GM12878 (cell line): ENCODE measurements around the gene F10. TPM values are rescaled to one million over a fixed set of nuclear protein-coding genes. Genes with fewer than 3 reads are reported as not detected.
A peak's percentile ranks its signal among the peaks of the same experiment; 100 is the strongest.

Experiments
- ATAC-seq: fragments of 200-7000 bp; cut with Tn5 transposase; 3 replicates; pipeline ENCODE4 v1.9.1; 2020; ENCODE audit warnings: mild to moderate bottlenecking, moderate library complexity
- BruUV-seq: library from RNA; stranded (reverse); fragments of 400-500 nt; replicated peaks from 2 replicates; lab custom pipeline; 2021; lab: Mats Ljungman, UMichigan
- CTCF ChIA-PET: fragments of 300-600 bp; sonication (Branson Sonifier 250); formaldehyde crosslinking; extraction: SDS; loops from one replicate; lab custom pipeline; 2021; ENCODE audit warnings: inconsistent platforms; lab: Yijun Ruan, JAX
- POLR2A ChIA-PET: fragments of 350-600 bp; formaldehyde crosslinking; extraction: SDS; loops from one replicate; lab custom pipeline; 2021; ENCODE audit warnings: inconsistent platforms; lab: Charles Lee
- RAD21 ChIA-PET: fragments of 300-600 bp; sonication (Branson Sonifier 250); formaldehyde crosslinking; loops from one replicate; lab custom pipeline; 2023; ENCODE audit warnings: antibody characterized with exemption; ENCODE audit not compliant: unreplicated experiment; lab: Charles Lee
- SMC1A ChIA-PET: fragments of 300-600 bp; sonication (Branson Sonifier 250); formaldehyde crosslinking; loops from one replicate; lab custom pipeline; 2023; ENCODE audit not compliant: unreplicated experiment, uncharacterized antibody; lab: Charles Lee
- DNase-seq: peaks from one replicate; pipeline ENCODE4 v3.0.0-alpha.2; 2011; ENCODE audit warnings: low read depth, low spot score
- FAIRE-seq: peaks from 3 replicates; lab custom pipeline; 2011; peaks lifted over from hg19 to GRCh38; lab: Jason Lieb, UNC
- H2AFZ ChIP-seq: 2 replicates; pipeline ENCODE4 v1.6.0; 2011; ENCODE audit warnings: low read depth, low read length, control low read depth; ENCODE audit not compliant: control insufficient read depth
- H3K27ac ChIP-seq: 2 replicates; pipeline ENCODE4 v1.5.1; 2011; ENCODE audit warnings: control low read depth; ENCODE audit not compliant: control insufficient read depth, insufficient read depth
- H3K27me3 ChIP-seq, 2 experiments: replicated peaks in 1 of 2; 2 replicates each; pipeline versions ENCODE4 v1.6.0 to v1.6.1; 2011; ENCODE audit warnings: low read length in 1 of 2; ENCODE audit not compliant: control insufficient read depth in 2 of 2, insufficient read depth in 2 of 2
- H3K36me3 ChIP-seq, 2 experiments: 2 replicates each; pipeline ENCODE4 v1.5.1; 2011; ENCODE audit warnings: low read length in 1 of 2; ENCODE audit not compliant: control insufficient read depth in 2 of 2, insufficient read depth in 2 of 2
- H3K4me1 ChIP-seq: 2 replicates; pipeline ENCODE4 v1.6.1; 2011; ENCODE audit warnings: mild to moderate bottlenecking, low read length, moderate library complexity, mixed read lengths; ENCODE audit not compliant: control insufficient read depth, insufficient read depth
- H3K4me2 ChIP-seq: 2 replicates; pipeline ENCODE4 v1.6.0; 2011; ENCODE audit warnings: control low read depth; ENCODE audit not compliant: control insufficient read depth, insufficient read depth
- H3K4me3 ChIP-seq: fragments of 200-600 bp; sonication (generic); 2 replicates; pipeline ENCODE4 v1.5.1; 2016
- H3K79me2 ChIP-seq: 2 replicates; pipeline ENCODE4 v1.6.0; 2011; ENCODE audit warnings: low read length; ENCODE audit not compliant: control insufficient read depth, insufficient read depth
- H3K9ac ChIP-seq: 2 replicates; pipeline ENCODE4 v1.8.0; 2011; ENCODE audit warnings: low read length, control low read depth, mixed read lengths; ENCODE audit not compliant: control insufficient read depth, insufficient read depth
- H3K9me3 ChIP-seq: replicated peaks from 3 replicates; pipeline ENCODE4 v1.5.1; 2011; ENCODE audit warnings: mild to moderate bottlenecking, low read length; ENCODE audit not compliant: control insufficient read depth, insufficient read depth
- H4K20me1 ChIP-seq: 2 replicates; pipeline ENCODE4 v1.6.0; 2011; ENCODE audit not compliant: control insufficient read depth, insufficient read depth
- HCFC1 ChIP-seq: fragments of 150-350 bp; IDR thresholded peaks from 2 replicates; pipeline ENCODE4 v1.6.1; 2014; ENCODE audit warnings: low read length
- MEF2B ChIP-seq: fragments of 450-650 bp; IDR thresholded peaks from 2 replicates; pipeline ENCODE4 v1.6.1; 2018; ENCODE audit warnings: mild to moderate bottlenecking, moderate library complexity; ENCODE audit not compliant: partially characterized antibody, poor library complexity, severe bottlenecking
- MYC ChIP-seq: IDR thresholded peaks from 2 replicates; pipeline ENCODE4 v1.6.1; 2011; ENCODE audit warnings: mild to moderate bottlenecking, low read length, moderate library complexity, inconsistent platforms; ENCODE audit not compliant: insufficient read depth, insufficient replicate concordance, insufficient read length, severe bottlenecking
- NRF1 ChIP-seq: conservative IDR thresholded peaks from 2 replicates; pipeline ENCODE4 v1.6.1; 2011; ENCODE audit warnings: mild to moderate bottlenecking, low read depth, low read length, improper control_type of control experiment
- PAX8 ChIP-seq: fragments of 450-650 bp; IDR thresholded peaks from 2 replicates; pipeline ENCODE4 v1.6.1; 2017; ENCODE audit warnings: mild to moderate bottlenecking, moderate library complexity
- RELA ChIP-seq: fragments of 450-650 bp; IDR thresholded peaks from 2 replicates; pipeline ENCODE4 v1.8.0; 2014; ENCODE audit warnings: borderline replicate concordance; ENCODE audit not compliant: partially characterized antibody
- SUPT20H ChIP-seq: IDR thresholded peaks from 2 replicates; pipeline ENCODE4 v1.6.1; 2011; ENCODE audit warnings: low read depth, mild to moderate bottlenecking, low read length, moderate library complexity, borderline replicate concordance; ENCODE audit not compliant: control insufficient read depth
- ZNF274 ChIP-seq: IDR thresholded peaks from one replicate; pipeline ENCODE4 v1.8.0; 2011; ENCODE audit not compliant: insufficient read length, insufficient read depth
- WGBS: methylation state at CpG from one replicate; pipeline ENCODE4 v1.1.6; 2016; ENCODE audit warnings: low lambda C conversion rate; ENCODE audit not compliant: insufficient replicate concordance, insufficient coverage; ENCODE audit errors: missing lambda C conversion rate; 5-methylcytosine and 5-hydroxymethylcytosine counted together
- in situ Hi-C: fragments of 300-500 bp; cut with MboI; formaldehyde crosslinking; loops from 9 replicates; pipeline ENCODE4 v1.14.3; 2018; ENCODE audit warnings: mixed read lengths
- intact Hi-C: fragments of 100-400 bp; cut with micrococcal nuclease; formaldehyde crosslinking; loops from one replicate; pipeline ENCODE4 v1.14.2; 2022; ENCODE audit not compliant: unreplicated experiment
- polyA plus RNA-seq, 11 experiments: library from polyadenylated mRNA; depleted of rRNA in 4 of 11; unstranded in 6 of 11; stranded (reverse) in 5 of 11; fragments of >200 nt; fragmentation: Nextera tagmentation in 4 of 11; fragmentation: Illumina TruSeq in 1 of 11; extraction: Ambion mirVana in 4 of 11; extraction: Trizol in 1 of 11; gene quantifications; 1 replicate in 1 of 11; 2 replicates in 10 of 11; pipeline versions ENCODE4 v1.2.1 to v1.2.3, GENCODE V29; 2011 to 2016; ENCODE audit warnings: inconsistent platforms in 2 of 11, missing spikeins in 2 of 11, low read depth in 1 of 11
- total RNA-seq, 4 experiments: library from RNA; depleted of rRNA in 3 of 4; stranded (reverse); fragments of >200 nt in 3 of 4; fragmentation: Illumina TruSeq in 1 of 4; extraction: Trizol in 1 of 4; gene quantifications; 2 replicates each; pipeline versions ENCODE4 v1.2.1 to v1.2.3, GENCODE V29; 2013 to 2021
- TF ChIP-seq, protein P1 (sequence below): fragments of 450-650 bp; IDR thresholded peaks from 2 replicates; pipeline ENCODE4 v1.6.1; 2017; ENCODE audit warnings: mild to moderate bottlenecking

Gene F10
- total and polyA plus RNA-seq, 10 of the 15 experiments (the other 5 are each of a cell fraction or from before 2014, with no cell fraction given), result not detected

DNA sequence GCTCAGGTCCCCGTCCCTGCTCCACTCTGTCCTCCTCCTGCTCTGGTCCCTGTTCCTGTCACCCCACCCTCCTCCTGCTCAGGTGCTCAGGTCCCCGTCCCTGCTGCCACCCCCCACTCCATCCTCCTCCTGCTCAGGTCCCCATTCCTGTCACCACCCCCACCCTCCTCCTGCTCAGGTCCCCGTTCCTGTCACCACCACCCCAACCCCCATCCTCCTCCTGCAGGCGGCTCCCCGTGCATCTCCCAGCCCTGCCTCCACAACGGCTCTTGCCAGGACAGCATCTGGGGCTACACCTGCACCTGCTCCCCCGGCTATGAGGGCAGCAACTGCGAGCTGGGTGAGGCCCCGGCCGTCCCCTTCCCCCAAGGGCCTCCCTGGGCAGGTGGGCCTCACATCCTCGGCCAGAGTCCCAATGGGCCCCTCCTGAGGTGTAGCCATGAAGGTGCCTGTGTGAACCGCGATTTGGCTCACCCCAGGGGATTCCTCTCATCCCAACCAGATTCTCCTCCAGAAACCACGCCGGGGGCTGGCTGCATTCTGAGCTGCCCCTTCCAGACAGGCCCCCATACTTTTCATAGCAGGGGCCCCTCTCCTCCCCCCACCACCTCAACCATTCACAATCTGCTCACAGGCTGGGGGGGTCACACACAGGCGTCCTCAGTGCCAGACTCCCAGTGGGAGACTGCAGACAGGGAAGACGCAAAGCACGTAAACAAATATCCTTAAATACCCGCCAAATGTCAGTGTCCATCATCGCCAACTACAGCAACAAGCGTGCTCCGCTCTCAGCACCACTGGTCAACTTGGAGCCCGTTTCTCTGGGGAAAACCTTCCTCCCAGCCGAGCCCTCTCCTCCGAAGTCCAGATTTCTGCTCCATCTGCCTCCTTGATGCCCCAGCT is 40.4 kb downstream of the F10 start:
- Histone ChIP-seq H3K4me1 (no peaks in the 10 kb centered on the region), H3K27ac (no peak overlapping the region), H3K9ac (no peak overlapping the region), H3K4me3 (no peak overlapping the region), H3K36me3 (no peaks in the 10 kb centered on the region), H3K9me3 (no peaks in the 10 kb centered on the region), H4K20me1 (no peaks in the 10 kb centered on the region), H3K27me3 (no peaks in the 10 kb centered on the region), H3K79me2 (no peaks in the 10 kb centered on the region)
- FAIRE-seq (no peak), ATAC-seq (peak; percentile 27; the same call in 2 of the 3 replicates), DNase-seq (no peak)
- RAD21 ChIA-PET, result no interaction called here
- POLR2A ChIA-PET, result interaction anchor here (0.6 kb wide), 1 partner anchor 175 kb away, joined by 7 read pairs; no protein-coding TSS in a partner anchor
- SMC1A ChIA-PET, result no interaction called here
- no TSS peak for BruUV-seq
- CTCF ChIA-PET, result no interaction called here
- intact Hi-C loops (no loop called here), in situ Hi-C loops (no loop called here)
- WGBS, result 41% methylated on average over 22 of the region's 25 CpGs
- TF ChIP-seq HCFC1 (no peak), PAX8 (no peak), ZNF274 (no peak), SUPT20H (no peak), RELA (no peak), NRF1 (no peak), MYC (no peak), MEF2B (no peak)
- TF ChIP-seq, protein P1, sequence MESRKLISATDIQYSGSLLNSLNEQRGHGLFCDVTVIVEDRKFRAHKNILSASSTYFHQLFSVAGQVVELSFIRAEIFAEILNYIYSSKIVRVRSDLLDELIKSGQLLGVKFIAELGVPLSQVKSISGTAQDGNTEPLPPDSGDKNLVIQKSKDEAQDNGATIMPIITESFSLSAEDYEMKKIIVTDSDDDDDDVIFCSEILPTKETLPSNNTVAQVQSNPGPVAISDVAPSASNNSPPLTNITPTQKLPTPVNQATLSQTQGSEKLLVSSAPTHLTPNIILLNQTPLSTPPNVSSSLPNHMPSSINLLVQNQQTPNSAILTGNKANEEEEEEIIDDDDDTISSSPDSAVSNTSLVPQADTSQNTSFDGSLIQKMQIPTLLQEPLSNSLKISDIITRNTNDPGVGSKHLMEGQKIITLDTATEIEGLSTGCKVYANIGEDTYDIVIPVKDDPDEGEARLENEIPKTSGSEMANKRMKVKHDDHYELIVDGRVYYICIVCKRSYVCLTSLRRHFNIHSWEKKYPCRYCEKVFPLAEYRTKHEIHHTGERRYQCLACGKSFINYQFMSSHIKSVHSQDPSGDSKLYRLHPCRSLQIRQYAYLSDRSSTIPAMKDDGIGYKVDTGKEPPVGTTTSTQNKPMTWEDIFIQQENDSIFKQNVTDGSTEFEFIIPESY, result no peak
- TF ChIP-seq, all 136 proteins: peak for 0
- H3K4me2 ChIP-seq, result 0 out of 2 replicates have a peak overlapping the region, but pooled peaks have one; percentile 17
- H2AFZ ChIP-seq, result no peak overlapping the region
